SK-N-SH treated with all-trans-retinoic acid at 6 μM for 48 hours (cell line): ENCODE results near the gene FLII.

Source experiments
- ATAC-seq: fragments of 200-7000 bp; cut with Tn5 transposase; 3 replicates; pipeline ENCODE4 v1.9.1; 2020; ENCODE audit warnings: mild to moderate bottlenecking, moderate library complexity
- ARNTL ChIP-seq: fragments of 450-650 bp; formaldehyde crosslinking; IDR thresholded peaks from 2 replicates; pipeline ENCODE4 v1.5.0; 2020; ENCODE audit warnings: low read depth, mild to moderate bottlenecking, moderate library complexity, borderline replicate concordance
- CSDC2 ChIP-seq: fragments of 250-450 bp; sonication (Bioruptor Pico); IDR thresholded peaks from 2 replicates; pipeline ENCODE4 v1.5.0; 2020; ENCODE audit warnings: mild to moderate bottlenecking, moderate library complexity
- ESRRG ChIP-seq: fragments of 250-450 bp; sonication (Bioruptor Pico); IDR thresholded peaks from 2 replicates; pipeline ENCODE4 v1.6.1; 2021; ENCODE audit warnings: mild to moderate bottlenecking
- GLIS3 ChIP-seq: fragments of 250-450 bp; sonication (Bioruptor Pico); IDR thresholded peaks from 2 replicates; pipeline ENCODE4 v1.5.0; 2020; ENCODE audit warnings: mild to moderate bottlenecking, moderate library complexity
- ISL1 ChIP-seq: fragments of 250-450 bp; sonication (Bioruptor Pico); IDR thresholded peaks from 2 replicates; pipeline ENCODE4 v2.1.2; 2022; ENCODE audit warnings: mild to moderate bottlenecking, moderate library complexity
- OSR1 ChIP-seq: fragments of 250-450 bp; sonication (Bioruptor Pico); IDR thresholded peaks from 2 replicates; pipeline ENCODE4 v1.8.0; 2022; ENCODE audit warnings: moderate library complexity, mild to moderate bottlenecking, inconsistent platforms
- PPARA ChIP-seq: fragments of 250-450 bp; sonication (Bioruptor Pico); IDR thresholded peaks from 2 replicates; pipeline ENCODE4 v1.5.0; 2020; ENCODE audit warnings: mild to moderate bottlenecking, borderline replicate concordance
- RARB ChIP-seq: fragments of 250-450 bp; sonication (Bioruptor Pico); IDR thresholded peaks from 2 replicates; pipeline ENCODE4 v1.8.0; 2021; ENCODE audit warnings: mild to moderate bottlenecking, moderate library complexity
- SNAI2 ChIP-seq: fragments of 250-450 bp; sonication (Bioruptor Pico); IDR thresholded peaks from 2 replicates; pipeline ENCODE4 v1.5.0; 2020; ENCODE audit warnings: mild to moderate bottlenecking, moderate library complexity
- TCF4 ChIP-seq: fragments of 250-450 bp; sonication (Bioruptor Pico); IDR thresholded peaks from 2 replicates; pipeline ENCODE4 v1.8.0; 2021; ENCODE audit warnings: mild to moderate bottlenecking, moderate library complexity, borderline replicate concordance
- TOX ChIP-seq: fragments of 250-450 bp; sonication (Bioruptor Pico); IDR thresholded peaks from 2 replicates; pipeline ENCODE4 v1.8.0; 2021; ENCODE audit warnings: mild to moderate bottlenecking, moderate library complexity, borderline replicate concordance
- ZC3H10 ChIP-seq: fragments of 250-450 bp; sonication (Bioruptor Pico); IDR thresholded peaks from 2 replicates; pipeline ENCODE4 v1.5.1; 2021; ENCODE audit warnings: mild to moderate bottlenecking, moderate library complexity
- ZFP30 ChIP-seq: fragments of 450-650 bp; formaldehyde crosslinking; IDR thresholded peaks from 2 replicates; pipeline ENCODE4 v1.5.0; 2022; ENCODE audit warnings: mild to moderate bottlenecking, moderate library complexity
- ZNF565 ChIP-seq: fragments of 450-650 bp; formaldehyde crosslinking; conservative IDR thresholded peaks from 2 replicates; pipeline ENCODE4 v1.5.0; 2020; ENCODE audit warnings: low read depth, mild to moderate bottlenecking, moderate library complexity
- ZNF70 ChIP-seq: fragments of 450-650 bp; formaldehyde crosslinking; IDR thresholded peaks from 2 replicates; pipeline ENCODE4 v1.5.0; 2020; ENCODE audit warnings: mild to moderate bottlenecking, moderate library complexity
- ZNF8 ChIP-seq: fragments of 450-650 bp; formaldehyde crosslinking; IDR thresholded peaks from 2 replicates; pipeline ENCODE4 v1.5.0; 2020; ENCODE audit warnings: mild to moderate bottlenecking, moderate library complexity
- TF ChIP-seq, protein P1 (sequence below): fragments of 250-450 bp; sonication (Bioruptor Pico); IDR thresholded peaks from 2 replicates; pipeline ENCODE4 v1.8.0; 2021; ENCODE audit warnings: low read depth, mild to moderate bottlenecking, moderate library complexity, borderline replicate concordance
- TF ChIP-seq, protein P2 (sequence below): fragments of 250-450 bp; sonication (Bioruptor Pico); IDR thresholded peaks from 2 replicates; pipeline ENCODE4 v1.5.1; 2021; ENCODE audit warnings: mild to moderate bottlenecking, moderate library complexity
- TF ChIP-seq, protein P3 (sequence below): fragments of 250-450 bp; sonication (Bioruptor Pico); IDR thresholded peaks from 2 replicates; pipeline ENCODE4 v1.5.0; 2020; ENCODE audit warnings: mild to moderate bottlenecking, moderate library complexity
- TF ChIP-seq, protein P4 (sequence below): fragments of 250-450 bp; sonication (Bioruptor Pico); IDR thresholded peaks from 2 replicates; pipeline ENCODE4 v1.8.0; 2020; ENCODE audit warnings: mild to moderate bottlenecking, moderate library complexity, borderline replicate concordance
- TF ChIP-seq, protein P5 (sequence below): fragments of 250-450 bp; sonication (Bioruptor Pico); IDR thresholded peaks from 2 replicates; pipeline ENCODE4 v1.5.1; 2020; ENCODE audit warnings: low read depth, mild to moderate bottlenecking, moderate library complexity

Gene FLII

DNA sequence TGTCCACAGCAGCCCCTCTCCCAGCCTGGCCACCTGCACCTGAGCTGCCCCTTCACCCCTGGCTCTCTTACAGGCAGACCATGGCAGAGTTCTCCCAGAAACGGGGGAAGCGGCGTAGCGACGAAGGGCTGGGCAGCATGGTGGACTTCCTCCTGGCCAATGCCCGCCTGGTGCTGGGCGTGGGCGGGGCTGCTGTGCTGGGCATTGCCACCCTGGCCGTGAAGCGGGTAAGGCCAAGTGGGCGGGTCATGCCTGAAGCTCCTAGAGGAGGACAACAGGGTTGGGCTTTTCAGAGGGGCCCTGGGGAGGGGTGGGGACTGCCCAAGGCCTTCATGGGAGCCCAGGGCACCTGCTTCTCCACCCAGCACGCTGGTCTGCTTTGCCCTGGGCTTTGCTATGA, 4.1 kb upstream of the FLII start:
- TF ChIP-seq, protein P1, sequence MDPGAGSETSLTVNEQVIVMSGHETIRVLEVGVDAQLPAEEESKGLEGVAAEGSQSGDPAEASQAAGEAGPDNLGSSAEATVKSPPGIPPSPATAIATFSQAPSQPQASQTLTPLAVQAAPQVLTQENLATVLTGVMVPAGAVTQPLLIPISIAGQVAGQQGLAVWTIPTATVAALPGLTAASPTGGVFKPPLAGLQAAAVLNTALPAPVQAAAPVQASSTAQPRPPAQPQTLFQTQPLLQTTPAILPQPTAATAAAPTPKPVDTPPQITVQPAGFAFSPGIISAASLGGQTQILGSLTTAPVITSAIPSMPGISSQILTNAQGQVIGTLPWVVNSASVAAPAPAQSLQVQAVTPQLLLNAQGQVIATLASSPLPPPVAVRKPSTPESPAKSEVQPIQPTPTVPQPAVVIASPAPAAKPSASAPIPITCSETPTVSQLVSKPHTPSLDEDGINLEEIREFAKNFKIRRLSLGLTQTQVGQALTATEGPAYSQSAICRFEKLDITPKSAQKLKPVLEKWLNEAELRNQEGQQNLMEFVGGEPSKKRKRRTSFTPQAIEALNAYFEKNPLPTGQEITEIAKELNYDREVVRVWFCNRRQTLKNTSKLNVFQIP (CRISPR knock-in tag) = no peak
- no peak for TF ChIP-seq ARNTL (CRISPR knock-in tag)
- no peak for TF ChIP-seq OSR1 (CRISPR knock-in tag)
- TF ChIP-seq TCF4 = no peak
- no peak for TF ChIP-seq ZFP30 (CRISPR knock-in tag)
- TF ChIP-seq CSDC2 (CRISPR knock-in tag) = no peak
- TF ChIP-seq SNAI2 (CRISPR knock-in tag) = no peak
- TF ChIP-seq ZNF565 (CRISPR knock-in tag) = no peak
- TF ChIP-seq, protein P2, sequence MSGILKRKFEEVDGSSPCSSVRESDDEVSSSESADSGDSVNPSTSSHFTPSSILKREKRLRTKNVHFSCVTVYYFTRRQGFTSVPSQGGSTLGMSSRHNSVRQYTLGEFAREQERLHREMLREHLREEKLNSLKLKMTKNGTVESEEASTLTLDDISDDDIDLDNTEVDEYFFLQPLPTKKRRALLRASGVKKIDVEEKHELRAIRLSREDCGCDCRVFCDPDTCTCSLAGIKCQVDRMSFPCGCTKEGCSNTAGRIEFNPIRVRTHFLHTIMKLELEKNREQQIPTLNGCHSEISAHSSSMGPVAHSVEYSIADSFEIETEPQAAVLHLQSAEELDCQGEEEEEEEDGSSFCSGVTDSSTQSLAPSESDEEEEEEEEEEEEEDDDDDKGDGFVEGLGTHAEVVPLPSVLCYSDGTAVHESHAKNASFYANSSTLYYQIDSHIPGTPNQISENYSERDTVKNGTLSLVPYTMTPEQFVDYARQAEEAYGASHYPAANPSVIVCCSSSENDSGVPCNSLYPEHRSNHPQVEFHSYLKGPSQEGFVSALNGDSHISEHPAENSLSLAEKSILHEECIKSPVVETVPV = no peak
- TF ChIP-seq, protein P3, sequence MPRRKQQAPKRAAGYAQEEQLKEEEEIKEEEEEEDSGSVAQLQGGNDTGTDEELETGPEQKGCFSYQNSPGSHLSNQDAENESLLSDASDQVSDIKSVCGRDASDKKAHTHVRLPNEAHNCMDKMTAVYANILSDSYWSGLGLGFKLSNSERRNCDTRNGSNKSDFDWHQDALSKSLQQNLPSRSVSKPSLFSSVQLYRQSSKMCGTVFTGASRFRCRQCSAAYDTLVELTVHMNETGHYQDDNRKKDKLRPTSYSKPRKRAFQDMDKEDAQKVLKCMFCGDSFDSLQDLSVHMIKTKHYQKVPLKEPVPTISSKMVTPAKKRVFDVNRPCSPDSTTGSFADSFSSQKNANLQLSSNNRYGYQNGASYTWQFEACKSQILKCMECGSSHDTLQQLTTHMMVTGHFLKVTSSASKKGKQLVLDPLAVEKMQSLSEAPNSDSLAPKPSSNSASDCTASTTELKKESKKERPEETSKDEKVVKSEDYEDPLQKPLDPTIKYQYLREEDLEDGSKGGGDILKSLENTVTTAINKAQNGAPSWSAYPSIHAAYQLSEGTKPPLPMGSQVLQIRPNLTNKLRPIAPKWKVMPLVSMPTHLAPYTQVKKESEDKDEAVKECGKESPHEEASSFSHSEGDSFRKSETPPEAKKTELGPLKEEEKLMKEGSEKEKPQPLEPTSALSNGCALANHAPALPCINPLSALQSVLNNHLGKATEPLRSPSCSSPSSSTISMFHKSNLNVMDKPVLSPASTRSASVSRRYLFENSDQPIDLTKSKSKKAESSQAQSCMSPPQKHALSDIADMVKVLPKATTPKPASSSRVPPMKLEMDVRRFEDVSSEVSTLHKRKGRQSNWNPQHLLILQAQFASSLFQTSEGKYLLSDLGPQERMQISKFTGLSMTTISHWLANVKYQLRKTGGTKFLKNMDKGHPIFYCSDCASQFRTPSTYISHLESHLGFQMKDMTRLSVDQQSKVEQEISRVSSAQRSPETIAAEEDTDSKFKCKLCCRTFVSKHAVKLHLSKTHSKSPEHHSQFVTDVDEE = no peak
- TF ChIP-seq ESRRG (CRISPR knock-in tag) = no peak
- no peak for TF ChIP-seq ZC3H10 (CRISPR knock-in tag)
- no peak for TF ChIP-seq GLIS3 (CRISPR knock-in tag)
- TF ChIP-seq PPARA (CRISPR knock-in tag) = no peak
- TF ChIP-seq ISL1 = no peak
- TF ChIP-seq, protein P4, sequence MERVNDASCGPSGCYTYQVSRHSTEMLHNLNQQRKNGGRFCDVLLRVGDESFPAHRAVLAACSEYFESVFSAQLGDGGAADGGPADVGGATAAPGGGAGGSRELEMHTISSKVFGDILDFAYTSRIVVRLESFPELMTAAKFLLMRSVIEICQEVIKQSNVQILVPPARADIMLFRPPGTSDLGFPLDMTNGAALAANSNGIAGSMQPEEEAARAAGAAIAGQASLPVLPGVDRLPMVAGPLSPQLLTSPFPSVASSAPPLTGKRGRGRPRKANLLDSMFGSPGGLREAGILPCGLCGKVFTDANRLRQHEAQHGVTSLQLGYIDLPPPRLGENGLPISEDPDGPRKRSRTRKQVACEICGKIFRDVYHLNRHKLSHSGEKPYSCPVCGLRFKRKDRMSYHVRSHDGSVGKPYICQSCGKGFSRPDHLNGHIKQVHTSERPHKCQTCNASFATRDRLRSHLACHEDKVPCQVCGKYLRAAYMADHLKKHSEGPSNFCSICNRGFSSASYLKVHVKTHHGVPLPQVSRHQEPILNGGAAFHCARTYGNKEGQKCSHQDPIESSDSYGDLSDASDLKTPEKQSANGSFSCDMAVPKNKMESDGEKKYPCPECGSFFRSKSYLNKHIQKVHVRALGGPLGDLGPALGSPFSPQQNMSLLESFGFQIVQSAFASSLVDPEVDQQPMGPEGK (CRISPR knock-in tag) = no peak
- no peak for TF ChIP-seq RARB (CRISPR knock-in tag)
- TF ChIP-seq, protein P5, sequence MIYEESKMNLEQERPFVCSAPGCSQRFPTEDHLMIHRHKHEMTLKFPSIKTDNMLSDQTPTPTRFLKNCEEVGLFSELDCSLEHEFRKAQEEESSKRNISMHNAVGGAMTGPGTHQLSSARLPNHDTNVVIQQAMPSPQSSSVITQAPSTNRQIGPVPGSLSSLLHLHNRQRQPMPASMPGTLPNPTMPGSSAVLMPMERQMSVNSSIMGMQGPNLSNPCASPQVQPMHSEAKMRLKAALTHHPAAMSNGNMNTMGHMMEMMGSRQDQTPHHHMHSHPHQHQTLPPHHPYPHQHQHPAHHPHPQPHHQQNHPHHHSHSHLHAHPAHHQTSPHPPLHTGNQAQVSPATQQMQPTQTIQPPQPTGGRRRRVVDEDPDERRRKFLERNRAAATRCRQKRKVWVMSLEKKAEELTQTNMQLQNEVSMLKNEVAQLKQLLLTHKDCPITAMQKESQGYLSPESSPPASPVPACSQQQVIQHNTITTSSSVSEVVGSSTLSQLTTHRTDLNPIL (CRISPR knock-in tag) = no peak
- no peak for ATAC-seq

DNA sequence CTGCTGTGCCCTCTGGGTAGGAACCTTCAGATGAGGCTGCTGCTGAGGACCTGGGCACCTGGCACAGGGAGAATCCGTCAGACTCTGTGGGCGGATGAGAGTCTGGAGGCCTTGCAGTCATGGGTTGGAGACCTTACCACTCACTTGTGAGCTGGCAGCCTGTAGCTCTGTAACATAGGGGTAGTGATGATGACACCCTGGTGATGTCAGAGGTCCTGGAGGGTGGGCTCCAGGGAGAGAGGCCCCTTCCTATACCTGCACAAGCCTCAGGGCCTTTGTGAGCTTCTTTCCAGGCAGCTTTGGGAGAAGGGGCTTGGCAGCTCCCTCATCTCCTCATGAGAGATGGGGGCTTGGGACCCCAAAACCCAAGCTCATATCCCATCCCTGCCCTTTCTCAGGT, 3.6 kb upstream of the FLII start:
- no peak for ATAC-seq
- TF ChIP-seq ESRRG (CRISPR knock-in tag) (no peak), ZNF70 (no peak), CSDC2 (CRISPR knock-in tag) (no peak), RARB (CRISPR knock-in tag) (no peak), ZNF8 (CRISPR knock-in tag) (no peak), ISL1 (no peak), OSR1 (CRISPR knock-in tag) (no peak), ZC3H10 (CRISPR knock-in tag) (no peak), TOX (CRISPR knock-in tag) (no peak), ZFP30 (CRISPR knock-in tag) (no peak), TCF4 (no peak), SNAI2 (CRISPR knock-in tag) (no peak)
- TF ChIP-seq, protein P1 (CRISPR knock-in tag) = no peak
- TF ChIP-seq, protein P2 = no peak
- TF ChIP-seq, protein P5 (CRISPR knock-in tag) = no peak
- TF ChIP-seq, protein P4 (CRISPR knock-in tag) = no peak
